ENCODE measurements around the gene PDE4D.

Gene PDE4D

GRCh38 chr5:59231221-59231931, 662.1 kb downstream of the PDE4D start:
- no peak for DNase-seq

- DNase-seq, result no peak
Observed at GRCh38 chr5:59222687-59223511, 670.6 kb downstream of the PDE4D start.

DNA sequence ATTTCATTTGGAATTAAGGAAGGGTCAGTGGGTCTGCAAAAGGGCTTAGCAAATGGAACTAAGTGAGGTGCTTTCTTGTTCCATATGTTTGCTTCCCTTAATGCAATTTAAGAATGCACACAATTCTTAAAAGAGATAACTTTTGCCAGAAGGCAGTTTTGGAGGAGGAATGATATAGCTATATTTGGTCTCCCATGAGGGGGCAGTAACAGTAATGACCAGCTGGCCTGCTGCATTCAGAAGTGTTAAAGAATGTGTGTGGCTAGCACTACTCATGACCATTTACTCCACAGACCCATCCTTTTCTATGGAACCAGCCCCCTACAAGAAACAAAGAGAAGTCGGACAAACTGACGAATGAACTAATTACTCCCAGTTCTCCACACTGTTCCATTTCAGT, 671.8 kb downstream of the PDE4D start:
- no peak for DNase-seq

GRCh38 chr5:59218424-59219045, 675.0 kb downstream of the PDE4D start:
- DNase-seq, result no peak

DNA sequence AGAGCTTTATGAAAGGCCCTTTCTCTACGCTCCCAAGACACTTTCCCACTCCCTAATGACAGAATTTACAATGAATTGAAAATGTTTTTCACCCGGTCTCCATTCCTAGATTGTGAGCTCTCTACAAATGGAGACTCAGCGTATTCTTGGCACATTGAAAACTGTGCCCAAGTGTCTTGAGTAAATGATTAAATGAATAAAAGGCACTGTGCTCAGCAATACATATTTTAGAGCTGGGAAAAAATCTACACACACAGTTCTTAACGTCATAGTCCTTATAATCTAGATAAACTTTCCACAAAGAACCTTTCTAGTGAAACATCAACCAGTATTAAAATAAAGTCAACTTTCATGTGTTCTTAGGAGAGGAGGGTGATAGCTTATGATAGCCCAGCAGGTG, 676.7 kb downstream of the PDE4D start:
- no peak for DNase-seq

- no peak for DNase-seq
Observed at GRCh38 chr5:59212596-59212995, 680.9 kb downstream of the PDE4D start.

DNA sequence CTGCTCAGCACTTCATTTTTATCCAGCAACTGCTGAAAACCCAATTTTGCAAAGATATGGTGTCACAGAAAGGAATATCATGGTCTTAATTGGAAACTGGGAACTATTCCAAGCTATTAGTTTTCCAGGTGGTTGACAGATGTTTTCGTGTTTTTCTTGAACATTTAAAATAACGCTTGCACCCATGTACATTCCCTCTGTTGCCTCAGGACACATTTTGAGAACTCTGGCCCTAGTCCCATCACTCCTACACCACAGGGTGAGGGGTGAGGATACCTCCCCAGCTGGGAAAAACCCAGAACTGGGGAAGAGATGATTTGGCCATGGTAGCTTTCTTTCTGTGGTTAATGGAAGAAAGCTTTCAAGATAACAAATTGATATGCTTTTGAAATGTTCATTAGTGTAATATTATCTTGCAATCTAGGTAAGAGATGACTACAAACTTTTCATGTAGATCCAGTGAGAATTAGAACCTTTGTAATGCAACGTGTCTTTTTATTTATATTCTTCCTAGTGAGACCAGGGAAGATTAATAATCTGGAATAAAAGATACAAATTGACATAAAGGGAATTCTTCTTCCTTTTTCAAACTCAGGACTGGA, 683.7 kb downstream of the PDE4D start:
- DNase-seq, result no peak

- no peak for DNase-seq
Observed at GRCh38 chr5:59208474-59208873, 685.1 kb downstream of the PDE4D start.

- DNase-seq, result no peak
Observed at GRCh38 chr5:59207401-59207800, 686.1 kb downstream of the PDE4D start.

GRCh38 chr5:59206132-59206581, 687.4 kb downstream of the PDE4D start:
- DNase-seq, result no peak

DNA sequence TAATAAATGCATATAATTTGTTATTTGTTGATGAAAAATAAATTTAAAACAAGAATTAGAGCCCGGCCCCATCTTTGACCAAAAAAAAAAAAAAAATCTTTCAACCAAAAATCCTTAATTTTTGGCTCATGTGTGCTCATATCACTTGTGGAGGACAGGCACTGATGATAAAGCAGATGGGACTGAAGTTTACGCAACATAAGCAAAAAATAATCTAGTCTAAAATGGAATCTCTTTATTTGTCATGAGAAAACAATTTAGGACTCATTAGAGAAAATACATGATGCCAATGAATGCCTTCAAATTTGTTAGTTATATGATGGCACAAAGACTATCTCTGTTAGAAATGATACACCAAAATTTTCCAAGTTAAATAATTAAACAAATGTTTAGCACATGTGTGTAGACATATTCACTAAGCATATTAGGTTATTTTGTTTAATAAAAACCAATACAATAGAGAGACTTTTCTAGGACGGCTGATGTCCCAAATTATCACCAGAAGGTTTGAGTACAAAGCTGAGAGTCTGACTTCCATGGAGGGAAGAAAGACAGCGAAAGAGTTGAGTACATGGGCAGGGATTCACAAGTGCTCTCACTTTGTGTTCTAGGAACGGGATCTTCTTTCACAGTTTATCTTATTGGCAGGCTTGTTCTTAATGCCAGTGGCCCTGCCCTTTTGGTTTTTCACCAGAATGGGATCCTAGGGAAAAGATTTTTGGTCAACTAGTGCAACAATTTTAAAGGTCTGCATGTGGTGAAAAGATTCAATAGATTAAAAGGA, 689.2 kb downstream of the PDE4D start:
- DNase-seq, result no peak

- DNase-seq, result no peak
Observed at GRCh38 chr5:59199868-59200267, 693.7 kb downstream of the PDE4D start.

DNA sequence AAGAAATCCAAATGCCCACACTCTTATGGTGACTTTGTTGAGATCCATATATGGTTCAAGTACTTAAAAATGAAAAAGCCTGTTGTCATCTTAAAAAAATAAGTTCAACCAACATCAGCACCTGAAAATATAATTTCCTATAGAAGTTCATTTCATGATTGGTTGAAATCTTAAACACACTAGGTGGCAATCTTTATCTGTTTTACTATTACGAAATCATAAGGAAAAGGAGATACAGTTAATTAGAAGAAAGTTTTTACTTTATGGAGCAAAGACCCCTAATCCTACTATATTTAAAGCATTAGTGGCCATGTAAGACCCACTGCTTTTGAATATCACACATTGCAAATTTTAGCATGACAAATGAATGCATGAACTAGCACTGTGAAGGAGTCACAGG, 694.7 kb downstream of the PDE4D start:
- no peak for DNase-seq

- DNase-seq, result no peak
Observed at GRCh38 chr5:59198365-59198764, 695.2 kb downstream of the PDE4D start.

DNA sequence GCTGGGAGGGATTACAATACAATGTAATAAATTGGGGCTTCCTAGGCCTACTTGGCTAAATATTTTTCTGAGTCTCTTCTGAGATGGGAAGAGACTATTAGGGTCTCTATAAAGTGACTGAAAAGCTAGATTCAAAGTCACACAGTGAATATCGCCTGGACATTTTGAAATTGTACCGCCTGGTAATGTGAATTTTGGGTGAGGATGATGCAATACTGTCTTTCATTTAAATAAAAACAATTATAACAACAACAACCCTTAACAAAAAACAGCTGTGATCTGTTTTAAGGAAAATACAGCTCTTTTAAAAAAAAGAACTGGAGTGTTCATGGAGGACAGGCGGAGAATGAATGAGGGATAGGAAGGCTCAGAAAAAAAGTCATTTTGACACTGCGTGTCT, 695.6 kb downstream of the PDE4D start:
- no peak for DNase-seq

DNA sequence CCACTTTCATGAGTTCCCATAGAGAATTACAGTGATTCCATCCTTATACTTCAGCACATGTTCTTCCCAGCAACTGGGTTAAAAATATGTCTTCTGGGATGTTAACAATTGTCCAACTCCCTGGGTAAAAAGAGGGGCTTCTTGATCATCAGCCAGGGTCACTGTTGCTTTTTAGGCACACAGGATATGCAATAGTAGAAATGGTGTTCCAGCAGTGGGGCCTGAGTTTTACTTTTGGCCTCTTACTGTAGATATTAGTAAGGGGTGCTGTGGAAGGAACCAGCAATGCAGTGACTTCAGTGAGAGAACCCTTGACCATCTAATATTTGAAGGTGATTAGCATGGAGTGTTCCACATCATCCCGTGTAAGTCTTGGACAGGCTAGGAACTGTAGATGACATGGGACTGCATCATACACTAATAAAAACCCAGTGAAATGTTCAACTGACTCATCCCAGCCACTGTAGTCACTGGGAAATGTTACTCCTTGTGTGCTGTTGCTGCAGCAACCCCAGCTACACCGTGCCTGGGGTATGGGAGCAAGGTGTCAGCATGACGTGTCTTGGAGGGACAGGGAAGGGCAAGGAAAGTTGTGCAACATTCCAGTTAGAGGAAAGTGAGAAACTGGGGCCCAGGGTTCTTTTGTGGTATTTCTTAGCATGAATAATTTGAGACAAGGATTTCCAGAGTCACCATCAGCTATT, 699.8 kb downstream of the PDE4D start:
- DNase-seq, result peak in 2 of 51 donors; percentile 11 to 31

GRCh38 chr5:59190746-59191145, 702.8 kb downstream of the PDE4D start:
- DNase-seq, result no peak

DNA sequence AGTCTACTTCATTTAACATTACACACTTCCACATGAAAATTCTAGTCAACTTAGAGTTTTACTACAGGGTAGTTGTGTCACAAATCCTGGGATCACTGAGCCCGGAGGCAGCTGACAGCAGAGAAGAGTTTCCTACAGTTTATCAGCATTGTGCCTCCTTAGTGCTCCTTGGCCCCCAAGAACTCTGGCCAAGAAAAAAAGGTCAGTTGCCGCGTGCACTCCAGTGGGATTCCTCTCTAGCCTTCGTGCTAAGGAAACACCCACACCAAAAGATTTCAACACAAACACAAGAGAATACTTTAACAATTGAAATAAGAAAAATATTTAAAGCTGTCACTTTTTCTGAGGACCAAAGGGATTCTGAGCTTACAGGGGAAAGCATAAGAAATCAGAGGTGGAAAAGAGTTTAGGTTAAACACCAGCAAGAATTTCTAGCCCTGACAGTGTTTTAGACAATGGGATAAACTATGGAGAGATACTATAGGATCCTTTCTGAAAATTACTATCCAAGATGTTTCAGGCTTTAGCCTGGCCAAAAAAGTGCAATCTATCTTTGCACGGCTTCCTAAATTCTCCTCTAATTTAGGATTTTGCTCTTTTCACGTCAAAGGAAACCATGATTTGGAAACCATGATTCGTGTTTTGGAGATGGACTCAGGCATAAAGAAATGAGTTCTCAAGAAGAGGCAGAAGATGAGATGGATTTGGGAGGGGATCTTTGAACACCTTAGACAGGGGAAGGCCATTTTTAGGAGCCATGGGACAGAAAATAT, 703.9 kb downstream of the PDE4D start:
- no peak for DNase-seq

GRCh38 chr5:59188419-59189225, 704.9 kb downstream of the PDE4D start:
- DNase-seq, result peak in 37 of 51 donors; percentile 1 to 73 (median 34)

All from hypothalamus (tissue), 51 donors.